Activated CD8-positive, alpha-beta memory T cell treated with anti-CD3 and anti-CD28 coated beads, Interleukin-2, amount 50 U/mL, for 24 hours (primary cell): ENCODE results near the gene PSMD5.
"Not testable (repeated sequence)": the region's sequence is repeated elsewhere in the genome, so short reads cannot be mapped to it uniquely, and the experiment has no call there.

Experiments
- DNase-seq: peaks from one replicate; pipeline ENCODE4 v3.0.0-alpha.2; 2020; ENCODE audit errors: extremely low read depth

Gene PSMD5

GRCh38 chr9:120807607-120808379 lies 34.9 kb downstream of the PSMD5 start:
- DNase-seq, result no peak

GRCh38 chr9:120804784-120805363 lies 37.8 kb downstream of the PSMD5 start:
- DNase-seq, result not testable (repeated sequence)

- no peak for DNase-seq
Observed at GRCh38 chr9:120801441-120801840, 41.3 kb downstream of the PSMD5 start.

- peak; percentile 75 for DNase-seq
Observed at GRCh38 chr9:120792898-120793765, 49.6 kb downstream of the PSMD5 start, which contains the start of gene FBXW2. Gene FBXW2, minus strand, starts transcription at chr9:120793416. Its CDS starts 5,158 bp downstream, at chr9:120788258.

GRCh38 chr9:120791161-120791560 lies 51.6 kb downstream of the PSMD5 start:
- no peak for DNase-seq

GRCh38 chr9:120787933-120788332 lies 54.8 kb downstream of the PSMD5 start:
- no peak for DNase-seq

- no peak for DNase-seq
Observed at GRCh38 chr9:120783602-120784047, 59.1 kb downstream of the PSMD5 start.

- DNase-seq, result no peak
Observed at GRCh38 chr9:120781236-120781635, 61.5 kb downstream of the PSMD5 start.

- no peak for DNase-seq
Observed at GRCh38 chr9:120780367-120780766, 62.4 kb downstream of the PSMD5 start.

GRCh38 chr9:120779227-120779626 lies 63.5 kb downstream of the PSMD5 start:
- no peak for DNase-seq

GRCh38 chr9:120778758-120779157 lies 64.0 kb downstream of the PSMD5 start:
- DNase-seq, result no peak

- no peak for DNase-seq
Observed at GRCh38 chr9:120777229-120777628, 65.5 kb downstream of the PSMD5 start.

GRCh38 chr9:120776788-120777187 lies 65.9 kb downstream of the PSMD5 start:
- DNase-seq, result no peak

GRCh38 chr9:120775859-120776258 lies 66.9 kb downstream of the PSMD5 start:
- DNase-seq, result no peak

GRCh38 chr9:120774719-120775118 lies 68.0 kb downstream of the PSMD5 start:
- no peak for DNase-seq

GRCh38 chr9:120773256-120773655 lies 69.5 kb downstream of the PSMD5 start:
- DNase-seq, result no peak

- no peak for DNase-seq
Observed at GRCh38 chr9:120770931-120771330, 71.8 kb downstream of the PSMD5 start.

GRCh38 chr9:120768886-120769285 lies 73.8 kb downstream of the PSMD5 start:
- no peak for DNase-seq

GRCh38 chr9:120768247-120768646 lies 74.5 kb downstream of the PSMD5 start:
- DNase-seq, result no peak

- DNase-seq, result no peak
Observed at GRCh38 chr9:120767451-120767850, 75.3 kb downstream of the PSMD5 start.
